ENCODE results near the gene SIRT2. TPM values are rescaled to one million over a fixed set of nuclear protein-coding genes. Genes with fewer than 3 reads are reported as not detected.

SIRT2 gene
- total RNA-seq, 2 experiments from 2014 or later: 45.2 to 47.1 TPM

- H3K36me3 Mint-ChIP-seq (ENCODE audit: low read depth): peaks cover 92% of the 10 kb centered on the region
- ChIA-PET CTCF (interaction anchor here (0.6 to 1.3 kb wide), 7 partner anchors 11 to 439 kb away, joined by 3 to 6 read pairs (median 4); partner anchors contain the start of genes FAM98C, MRPS12, NFKBIB and SARS2), POLR2A (interaction anchor here (0.7 to 1.2 kb wide), 2 partner anchors 10 to 439 kb away, joined by 3 to 5 read pairs; partner anchors contain the start of genes ECH1 and FAM98C)
- peak; percentile 64 for DNase-seq
- H3K27ac Mint-ChIP-seq: peak overlapping the region; percentile 95
- no peaks in the 10 kb centered on the region for H3K9me3 Mint-ChIP-seq
- no peaks in the 10 kb centered on the region for H3K27me3 Mint-ChIP-seq
- peaks cover 76% of the 10 kb centered on the region for H3K4me1 Mint-ChIP-seq
- H3K4me3 Mint-ChIP-seq: peak overlapping the region; percentile 69
Observed at GRCh38 chr19:38841787-38842438, 57.5 kb downstream of the SIRT2 start.

- ChIA-PET POLR2A (no interaction called here), CTCF (interaction anchor here (0.6 to 1.1 kb wide), 3 partner anchors 10 to 89 kb away, joined by 3 to 4 read pairs (median 4); partner anchors contain the start of genes MRPS12 and SARS2)
- no peak for DNase-seq
- peaks cover 95% of the 10 kb centered on the region for H3K36me3 Mint-ChIP-seq (ENCODE audit: low read depth)
- no peaks in the 10 kb centered on the region for H3K27me3 Mint-ChIP-seq
- H3K9me3 Mint-ChIP-seq: no peaks in the 10 kb centered on the region
- peaks cover 73% of the 10 kb centered on the region for H3K4me1 Mint-ChIP-seq
- H3K4me3 Mint-ChIP-seq: peak overlapping the region; percentile 69
- H3K27ac Mint-ChIP-seq: peak overlapping the region; percentile 95
Observed at GRCh38 chr19:38841180-38841766, 58.1 kb downstream of the SIRT2 start.

- H3K36me3 Mint-ChIP-seq (ENCODE audit: low read depth): peaks cover 93% of the 10 kb centered on the region
- no peaks in the 10 kb centered on the region for H3K9me3 Mint-ChIP-seq
- ChIA-PET CTCF (interaction anchor here (0.6 to 1.1 kb wide), 4 partner anchors 9 to 90 kb away, joined by 3 to 4 read pairs (median 4); partner anchors contain the start of genes MRPS12 and SARS2), POLR2A (no interaction called here)
- peak overlapping the region; percentile 95 for H3K27ac Mint-ChIP-seq
- DNase-seq: no peak
- H3K4me3 Mint-ChIP-seq: no peak overlapping the region
- peaks cover 67% of the 10 kb centered on the region for H3K4me1 Mint-ChIP-seq
- no peaks in the 10 kb centered on the region for H3K27me3 Mint-ChIP-seq
Observed at GRCh38 chr19:38840583-38840968, 58.8 kb downstream of the SIRT2 start.

- Mint-ChIP-seq H3K9me3 (no peaks in the 10 kb centered on the region), H3K27ac (no peak overlapping the region), H3K4me3 (no peak overlapping the region), H3K27me3 (no peaks in the 10 kb centered on the region), H3K36me3 (ENCODE audit: low read depth) (peaks cover 91% of the 10 kb centered on the region), H3K4me1 (peaks cover 64% of the 10 kb centered on the region)
- POLR2A ChIA-PET: no interaction called here
- CTCF ChIA-PET: interaction anchor here (0.6 to 1.1 kb wide), 4 partner anchors 9 to 90 kb away, joined by 3 to 4 read pairs (median 4); partner anchors contain the start of genes MRPS12 and SARS2
- no peak for DNase-seq
Observed at GRCh38 chr19:38839816-38840582, 59.4 kb downstream of the SIRT2 start.

- Mint-ChIP-seq H3K27ac (peak overlapping the region; percentile 42), H3K9me3 (no peaks in the 10 kb centered on the region), H3K4me3 (no peak overlapping the region), H3K27me3 (no peaks in the 10 kb centered on the region), H3K4me1 (peaks cover 59% of the 10 kb centered on the region), H3K36me3 (ENCODE audit: low read depth) (peaks cover 85% of the 10 kb centered on the region)
- CTCF ChIA-PET: interaction anchor here (1.0 to 1.8 kb wide), 2 partner anchors 8 to 91 kb away, joined by 4 to 6 read pairs; partner anchors contain the start of genes MRPS12 and SARS2
- POLR2A ChIA-PET: no interaction called here
- DNase-seq: no peak
Observed at GRCh38 chr19:38838986-38839761, 60.2 kb downstream of the SIRT2 start.

- no peak overlapping the region for H3K4me3 Mint-ChIP-seq
- no peak for DNase-seq
Observed at GRCh38 chr19:38838208-38838985, 61.0 kb downstream of the SIRT2 start.

GRCh38 chr19:38837656-38838121 lies 61.7 kb downstream of the SIRT2 start:
- DNase-seq: no peak
- CTCF ChIA-PET: interaction anchor here (1.2 to 1.8 kb wide), 2 partner anchors 11 to 93 kb away, joined by 6 read pairs; partner anchors contain the start of genes MRPS12 and SARS2
- H3K36me3 Mint-ChIP-seq (ENCODE audit: low read depth): peaks cover 70% of the 10 kb centered on the region
- H3K27me3 Mint-ChIP-seq: no peaks in the 10 kb centered on the region
- H3K4me3 Mint-ChIP-seq: no peak overlapping the region
- H3K4me1 Mint-ChIP-seq: peaks cover 52% of the 10 kb centered on the region
- H3K9me3 Mint-ChIP-seq: no peaks in the 10 kb centered on the region
- H3K27ac Mint-ChIP-seq: no peak overlapping the region
- POLR2A ChIA-PET: no interaction called here

More at GRCh38 chr19:38838208-38838985, 61.0 kb downstream of the SIRT2 start:
- Mint-ChIP-seq H3K27me3 (no peaks in the 10 kb centered on the region), H3K36me3 (ENCODE audit: low read depth) (peaks cover 77% of the 10 kb centered on the region), H3K9me3 (no peaks in the 10 kb centered on the region), H3K27ac (peak overlapping the region; percentile 42), H3K4me1 (peaks cover 55% of the 10 kb centered on the region)
- ChIA-PET CTCF (interaction anchor here (1.0 to 1.8 kb wide), 3 partner anchors 9 to 92 kb away, joined by 4 to 6 read pairs (median 6); partner anchors contain the start of genes MRPS12 and SARS2), POLR2A (no interaction called here)

- H3K27me3 Mint-ChIP-seq: no peaks in the 10 kb centered on the region
- CTCF ChIA-PET: interaction anchor here (1.2 to 1.8 kb wide), 2 partner anchors 12 to 93 kb away, joined by 6 read pairs; partner anchors contain the start of genes MRPS12 and SARS2
- H3K4me1 Mint-ChIP-seq: peaks cover 50% of the 10 kb centered on the region
- no peak overlapping the region for H3K4me3 Mint-ChIP-seq
- H3K36me3 Mint-ChIP-seq (ENCODE audit: low read depth): peaks cover 65% of the 10 kb centered on the region
- POLR2A ChIA-PET: no interaction called here
- no peak for DNase-seq
- H3K27ac Mint-ChIP-seq: no peak overlapping the region
- H3K9me3 Mint-ChIP-seq: no peaks in the 10 kb centered on the region
Observed at GRCh38 chr19:38836983-38837626, 62.3 kb downstream of the SIRT2 start.

GRCh38 chr19:38836159-38836982 lies 63.0 kb downstream of the SIRT2 start:
- no peak overlapping the region for H3K27ac Mint-ChIP-seq
- H3K27me3 Mint-ChIP-seq: no peaks in the 10 kb centered on the region
- no peak for DNase-seq
- no peak overlapping the region for H3K4me3 Mint-ChIP-seq
- ChIA-PET POLR2A (no interaction called here), CTCF (interaction anchor here (0.6 kb wide), 1 partner anchor 1655 kb away, joined by 3 read pairs; no protein-coding TSS in a partner anchor)
- peaks cover 49% of the 10 kb centered on the region for H3K4me1 Mint-ChIP-seq
- peaks cover 59% of the 10 kb centered on the region for H3K36me3 Mint-ChIP-seq (ENCODE audit: low read depth)
- H3K9me3 Mint-ChIP-seq: no peaks in the 10 kb centered on the region

GRCh38 chr19:38834590-38834989 lies 64.8 kb downstream of the SIRT2 start:
- no peaks in the 10 kb centered on the region for H3K9me3 Mint-ChIP-seq
- H3K4me3 Mint-ChIP-seq: no peak overlapping the region
- H3K27me3 Mint-ChIP-seq: no peaks in the 10 kb centered on the region
- H3K4me1 Mint-ChIP-seq: peaks cover 48% of the 10 kb centered on the region
- ChIA-PET POLR2A (no interaction called here), CTCF (interaction anchor here (1.4 kb wide), 1 partner anchor 12 kb away, joined by 3 read pairs; no protein-coding TSS in a partner anchor)
- no peak overlapping the region for H3K27ac Mint-ChIP-seq
- H3K36me3 Mint-ChIP-seq (ENCODE audit: low read depth): peaks cover 58% of the 10 kb centered on the region
- DNase-seq: no peak
